Measurements from ENCODE around the gene VPS9D1. TPM values are rescaled to one million over a fixed set of nuclear protein-coding genes. Genes with fewer than 3 reads are reported as not detected.

The VPS9D1 gene
- polyA plus RNA-seq, 1 donor from 2014 or later, result 29.9 TPM

- no peak overlapping the region for H2AFZ ChIP-seq (ENCODE audit: low read depth, low read length)
- no peaks in the 10 kb centered on the region for H4K20me1 ChIP-seq (ENCODE audit: insufficient read depth)
- no peak overlapping the region for H3K9ac ChIP-seq (ENCODE audit: low read length)
- H3K79me2 ChIP-seq (replicated peaks; ENCODE audit: insufficient read depth, low read length), result no peaks in the 10 kb centered on the region
- TF ChIP-seq EZH2 (IDR thresholded peaks at IDR 0.05; ENCODE audit: borderline replicate concordance, insufficient read depth, low read length, poor library complexity, severe bottlenecking) (no peak), RAD21 (conservative IDR thresholded peaks at IDR 0.05) (no peak), CTCF (IDR thresholded peaks at IDR 0.05; ENCODE audit: poor library complexity, severe bottlenecking) (no peak), TAF1 (IDR thresholded peaks at IDR 0.05; ENCODE audit: low read depth) (no peak), POLR2AphosphoS5 (IDR thresholded peaks at IDR 0.05) (no peak), EP300 (conservative IDR thresholded peaks at IDR 0.05; ENCODE audit: poor library complexity, severe bottlenecking) (no peak), SMC3 (conservative IDR thresholded peaks at IDR 0.05; ENCODE audit: poor library complexity) (no peak), REST (IDR thresholded peaks at IDR 0.05; ENCODE audit: borderline replicate concordance) (no peak), MXI1 (conservative IDR thresholded peaks at IDR 0.05; ENCODE audit: poor library complexity, severe bottlenecking) (no peak)
- no peaks in the 10 kb centered on the region for H3F3A ChIP-seq (ENCODE audit: insufficient read depth, low read length, poor library complexity, severe bottlenecking)
- H3K4me3 ChIP-seq (ENCODE audit: low read length), result no peak overlapping the region
- H3K4me2 ChIP-seq (ENCODE audit: low read length), result no peak overlapping the region
- no peaks in the 10 kb centered on the region for H3K9me3 ChIP-seq (ENCODE audit: low read length)
- no peaks in the 10 kb centered on the region for H3K36me3 ChIP-seq (ENCODE audit: insufficient read depth, low read length)
- no peak overlapping the region for H3K27ac ChIP-seq (ENCODE audit: low read length)
- H3K9me2 ChIP-seq (ENCODE audit: insufficient read depth, low read length), result no peaks in the 10 kb centered on the region
- no peaks in the 10 kb centered on the region for H3K27me3 ChIP-seq (ENCODE audit: insufficient read depth, low read depth, low read length)
Observed at GRCh38 chr16:89737341-89738071, 16.8 kb upstream of the VPS9D1 start.

GRCh38 chr16:89736554-89736953, 15.9 kb upstream of the VPS9D1 start:
- Histone ChIP-seq H3K4me2 (ENCODE audit: low read length) (no peak overlapping the region), H3K9me3 (ENCODE audit: low read length) (no peaks in the 10 kb centered on the region), H3F3A (ENCODE audit: insufficient read depth, low read length, poor library complexity, severe bottlenecking) (no peaks in the 10 kb centered on the region), H4K20me1 (ENCODE audit: insufficient read depth) (no peaks in the 10 kb centered on the region), H2AFZ (ENCODE audit: low read depth, low read length) (no peak overlapping the region), H3K9ac (ENCODE audit: low read length) (no peak overlapping the region), H3K36me3 (ENCODE audit: insufficient read depth, low read length) (no peaks in the 10 kb centered on the region), H3K27ac (ENCODE audit: low read length) (no peak overlapping the region), H3K27me3 (ENCODE audit: insufficient read depth, low read depth, low read length) (no peaks in the 10 kb centered on the region), H3K79me2 (replicated peaks; ENCODE audit: insufficient read depth, low read length) (no peaks in the 10 kb centered on the region), H3K4me3 (ENCODE audit: low read length) (no peak overlapping the region), H3K9me2 (ENCODE audit: insufficient read depth, low read length) (no peaks in the 10 kb centered on the region)
- TF ChIP-seq TAF1 (IDR thresholded peaks at IDR 0.05; ENCODE audit: low read depth) (no peak), MXI1 (conservative IDR thresholded peaks at IDR 0.05; ENCODE audit: poor library complexity, severe bottlenecking) (no peak)

All from neural cell (in vitro differentiated cells).